ENCODE measurements around the gene AKR7A2. TPM values are rescaled to one million over a fixed set of nuclear protein-coding genes. Genes with fewer than 3 reads are reported as not detected.

AKR7A2 gene
- total and polyA plus RNA-seq, 2 experiments from 2014 or later, result 20.8 to 53.6 TPM

- TF ChIP-seq CREB1 (CRISPR knock-in tag; IDR thresholded peaks at IDR 0.05; ENCODE audit: low read depth), result no peak
Measured at GRCh38 chr1:19331262-19331878, 19.4 kb upstream of the AKR7A2 start (continued).

- Mint-ChIP-seq H3K9me3 (no peaks in the 10 kb centered on the region), H3K4me3 (no peak overlapping the region), H3K27me3 (ENCODE audit: insufficient read depth, low read depth, poor library complexity) (peaks cover 10% of the 10 kb centered on the region), H3K36me3 (ENCODE audit: low read depth) (peaks cover 7% of the 10 kb centered on the region), H3K27ac (no peak overlapping the region), H3K4me1 (no peaks in the 10 kb centered on the region)
- Histone ChIP-seq H3K79me2 (replicated peaks; ENCODE audit: insufficient read depth) (no peaks in the 10 kb centered on the region), H2AFZ (no peak overlapping the region), H3F3A (replicated peaks; ENCODE audit: low read depth) (no peaks in the 10 kb centered on the region), H3K4me3 (no peak overlapping the region), H3K4me2 (no peak overlapping the region), H3K9me2 (ENCODE audit: insufficient read depth) (no peaks in the 10 kb centered on the region), H3K27ac (ENCODE audit: low read depth) (no peak overlapping the region), H4K20me1 (replicated peaks; ENCODE audit: insufficient read depth) (no peaks in the 10 kb centered on the region; the same call in 1 of the 2 replicates), H3K27me3 (ENCODE audit: insufficient read depth) (no peaks in the 10 kb centered on the region), H3K36me3 (ENCODE audit: insufficient read depth) (no peaks in the 10 kb centered on the region), H3K4me1 (ENCODE audit: insufficient read depth) (no peaks in the 10 kb centered on the region)
- TF ChIP-seq NANOG (IDR thresholded peaks at IDR 0.05; ENCODE audit: borderline replicate concordance) (no peak), ZNF114 (CRISPR knock-in tag; IDR thresholded peaks at IDR 0.05) (no peak), CTCF (conservative IDR thresholded peaks at IDR 0.05; ENCODE audit: low read depth in 2 of 2) (no peak), JUNB (IDR thresholded peaks at IDR 0.05; ENCODE audit: unreplicated experiment) (no peak), CREB1 (CRISPR knock-in tag; IDR thresholded peaks at IDR 0.05; ENCODE audit: low read depth) (no peak), POLR2AphosphoS5 (IDR thresholded peaks at IDR 0.05; ENCODE audit: low read depth) (no peak), EZH2phosphoT487 (IDR thresholded peaks at IDR 0.05; ENCODE audit: unreplicated experiment) (no peak)
- ATAC-seq (no peak), DNase-seq (ENCODE audit: low spot score) (no peak)
Measured at GRCh38 chr1:19330449-19331135, 18.6 kb upstream of the AKR7A2 start.

- no peaks in the 10 kb centered on the region for H3K27me3 ChIP-seq (ENCODE audit: insufficient read depth)
- no peak overlapping the region for H2AFZ ChIP-seq
- no peaks in the 10 kb centered on the region for H3K4me1 Mint-ChIP-seq
- H3K27ac ChIP-seq (ENCODE audit: low read depth), result no peak overlapping the region
- H3K9me2 ChIP-seq (ENCODE audit: insufficient read depth), result no peaks in the 10 kb centered on the region
- no peaks in the 10 kb centered on the region for H3K9me3 Mint-ChIP-seq
- H3K4me3 ChIP-seq, result no peak overlapping the region
- no peak for ATAC-seq
- no peak overlapping the region for H3K4me2 ChIP-seq
- no peak overlapping the region for H3K4me3 Mint-ChIP-seq
- no peaks in the 10 kb centered on the region for H3K36me3 ChIP-seq (ENCODE audit: insufficient read depth)
- no peak for DNase-seq (ENCODE audit: low spot score)
- TF ChIP-seq ETS1 (IDR thresholded peaks at IDR 0.05) (no peak), JUNB (IDR thresholded peaks at IDR 0.05; ENCODE audit: unreplicated experiment) (no peak), NANOG (IDR thresholded peaks at IDR 0.05; ENCODE audit: borderline replicate concordance) (no peak), ZNF331 (CRISPR knock-in tag; IDR thresholded peaks at IDR 0.05; ENCODE audit: low read depth) (no peak), CREB1 (CRISPR knock-in tag; IDR thresholded peaks at IDR 0.05; ENCODE audit: low read depth) (no peak), REST (IDR thresholded peaks at IDR 0.05; ENCODE audit: unreplicated experiment) (no peak), EZH2phosphoT487 (IDR thresholded peaks at IDR 0.05; ENCODE audit: unreplicated experiment) (no peak), ZNF114 (CRISPR knock-in tag; IDR thresholded peaks at IDR 0.05) (no peak), CTCF (conservative IDR thresholded peaks at IDR 0.05; ENCODE audit: low read depth in 2 of 2) (no peak)
- no peaks in the 10 kb centered on the region for H3K79me2 ChIP-seq (replicated peaks; ENCODE audit: insufficient read depth)
- H3K27ac Mint-ChIP-seq, result no peak overlapping the region
- no peaks in the 10 kb centered on the region for H3K4me1 ChIP-seq (ENCODE audit: insufficient read depth)
- H3F3A ChIP-seq (replicated peaks; ENCODE audit: low read depth), result no peaks in the 10 kb centered on the region
- peaks cover 7% of the 10 kb centered on the region for H3K36me3 Mint-ChIP-seq (ENCODE audit: low read depth)
- H4K20me1 ChIP-seq (replicated peaks; ENCODE audit: insufficient read depth), result no peaks in the 10 kb centered on the region; the same call in 1 of the 2 replicates
- H3K27me3 Mint-ChIP-seq (ENCODE audit: insufficient read depth, low read depth, poor library complexity), result peaks cover 8% of the 10 kb centered on the region
Measured at GRCh38 chr1:19329611-19330010, 17.7 kb upstream of the AKR7A2 start.
